HFFc6 (cell line): ENCODE results near the gene WDR93. TPM values are rescaled to one million over a fixed set of nuclear protein-coding genes. Genes with fewer than 3 reads are reported as not detected.

ENCODE experiments used
- DNase-seq: peaks from one replicate; pipeline ENCODE4 v3.0.0-alpha.2; 2018
- H3K27ac Mint-ChIP-seq: 2 replicates; pipeline ENCODE4 v1.8.0; 2020; ENCODE audit warnings: mild to moderate bottlenecking, mixed read lengths
- H3K27me3 Mint-ChIP-seq: 2 replicates; pipeline ENCODE4 v1.8.0; 2021; ENCODE audit warnings: mild to moderate bottlenecking, moderate library complexity, mixed read lengths; ENCODE audit not compliant: insufficient read depth
- H3K36me3 Mint-ChIP-seq: 2 replicates; pipeline ENCODE4 v1.8.0; 2021; ENCODE audit warnings: low read depth, mixed read lengths
- H3K4me1 Mint-ChIP-seq: 2 replicates; pipeline ENCODE4 v1.8.0; 2020; ENCODE audit warnings: low read depth, mixed read lengths
- H3K4me3 Mint-ChIP-seq: 2 replicates; pipeline ENCODE4 v1.8.0; 2020; ENCODE audit warnings: mild to moderate bottlenecking, moderate library complexity, mixed read lengths
- H3K9me3 Mint-ChIP-seq: 2 replicates; pipeline ENCODE4 v1.8.0; 2020; ENCODE audit warnings: mild to moderate bottlenecking, mixed read lengths
- CTCF ChIP-seq: fragments of 200-600 bp; sonication (generic); IDR thresholded peaks from 2 replicates; pipeline ENCODE4 v1.5.0; 2021; ENCODE audit warnings: antibody characterized with exemption, mild to moderate bottlenecking
- long read RNA-seq: library from polyadenylated mRNA; unstranded; transcript quantifications from one replicate; pipeline ENCODE4 v2.0.0, GENCODE V29; 2019
- total RNA-seq, 6 experiments: library from RNA; stranded (reverse); fragmentation: NEBNext Ultra II Directional; extraction: Animal tissue kit (Norgen Biotek cat#: 25700); gene quantifications; 2 replicates in 1 of 6; 3 replicates in 5 of 6; pipeline ENCODE4 v1.2.3, GENCODE V29; 2021

Gene WDR93
- under 1 TPM in 1 of 6 experiments, not detected in 5; 0.21 TPM for total RNA-seq
- long read RNA-seq, result 0 reads

- peak within 1 kb of the TSS; percentile 90 for H3K4me3 Mint-ChIP-seq
- H3K27me3 Mint-ChIP-seq, result peaks cover under 1% of the 10 kb centered on the region
- peaks cover 17% of the 10 kb centered on the region; the same call in 1 of the 2 replicates for H3K4me1 Mint-ChIP-seq
- no peaks in the 10 kb centered on the region for H3K36me3 Mint-ChIP-seq
- peak within 1 kb of the TSS; percentile 57 for H3K27ac Mint-ChIP-seq
- DNase-seq, result no peak
- TF ChIP-seq CTCF, result no peak
- no peaks in the 10 kb centered on the region for H3K9me3 Mint-ChIP-seq
Measured at GRCh38 chr15:89690276-89691218, at the start of gene WDR93, which contains the start of gene PEX11A. Gene WDR93, plus strand, starts transcription at chr15:89690811. Its CDS starts 10,936 bp downstream, at chr15:89701747. Gene PEX11A, minus strand, starts transcription at chr15:89690754. Its CDS starts 122 bp downstream, at chr15:89690632.

GRCh38 chr15:89641053-89641452 is 49.6 kb upstream of the WDR93 start:
- TF ChIP-seq CTCF, result no peak
- H3K4me3 Mint-ChIP-seq, result no peak overlapping the region
- H3K4me1 Mint-ChIP-seq, result no peaks in the 10 kb centered on the region
- H3K36me3 Mint-ChIP-seq, result peaks cover 38% of the 10 kb centered on the region
- DNase-seq, result no peak
- H3K27me3 Mint-ChIP-seq, result no peaks in the 10 kb centered on the region; the same call in 1 of the 2 replicates
- H3K9me3 Mint-ChIP-seq, result no peaks in the 10 kb centered on the region
- no peak overlapping the region for H3K27ac Mint-ChIP-seq

DNA sequence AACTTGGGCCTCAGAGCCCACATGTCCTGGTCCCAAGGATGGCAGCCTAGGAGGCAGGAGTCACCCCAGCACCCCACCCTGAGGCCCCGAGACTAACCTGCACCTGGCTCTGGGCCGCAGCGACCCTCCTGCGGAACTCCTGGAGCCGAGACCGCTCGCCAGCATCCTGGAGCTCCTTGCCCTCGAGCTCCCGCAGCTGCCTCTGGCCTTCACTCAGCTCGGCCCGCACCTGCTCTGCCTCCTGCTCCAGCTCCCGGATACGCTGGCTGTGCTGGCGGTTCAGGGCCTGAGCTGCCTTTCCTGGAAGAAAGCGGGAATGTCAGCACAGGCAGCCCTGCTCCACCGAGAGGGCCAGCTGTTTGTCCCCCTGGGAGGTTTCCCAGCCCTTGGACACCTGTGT is 48.5 kb upstream of the WDR93 start:
- H3K4me1 Mint-ChIP-seq, result no peaks in the 10 kb centered on the region
- H3K4me3 Mint-ChIP-seq, result no peak overlapping the region
- no peaks in the 10 kb centered on the region for H3K9me3 Mint-ChIP-seq
- DNase-seq, result no peak
- H3K36me3 Mint-ChIP-seq, result peaks cover 41% of the 10 kb centered on the region
- peaks cover 2% of the 10 kb centered on the region for H3K27me3 Mint-ChIP-seq
- no peak overlapping the region for H3K27ac Mint-ChIP-seq
- no peak for TF ChIP-seq CTCF

DNA sequence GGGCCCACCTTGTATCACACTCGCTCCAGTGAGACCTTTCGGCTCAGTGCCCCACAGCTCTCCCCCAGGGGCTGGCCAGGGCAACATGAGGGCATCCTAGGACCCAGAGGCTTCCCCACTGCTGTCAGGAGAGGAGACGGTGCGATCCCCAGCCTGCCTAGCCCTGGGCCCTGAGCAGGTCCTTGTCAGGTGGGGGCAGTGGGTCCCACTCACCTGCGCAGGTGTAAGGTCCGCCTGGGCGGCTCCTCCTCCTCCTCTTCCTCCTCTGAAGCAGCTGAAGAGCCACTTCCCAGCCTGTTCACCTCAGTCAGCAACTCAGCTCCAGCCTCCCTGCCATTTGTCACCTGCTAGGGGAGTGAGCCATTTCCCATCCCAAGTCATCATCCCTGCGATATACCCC is 44.9 kb upstream of the WDR93 start:
- H3K9me3 Mint-ChIP-seq, result no peaks in the 10 kb centered on the region

More for the DNA sequence above, 44.9 kb upstream of the WDR93 start:
- Mint-ChIP-seq H3K36me3 (peaks cover 33% of the 10 kb centered on the region), H3K27ac (no peak overlapping the region), H3K4me3 (no peak overlapping the region), H3K4me1 (no peaks in the 10 kb centered on the region), H3K27me3 (peaks cover 3% of the 10 kb centered on the region)
- no peak for TF ChIP-seq CTCF
- no peak for DNase-seq
